ENCODE measurements around the gene CDON.

The CDON gene

DNA sequence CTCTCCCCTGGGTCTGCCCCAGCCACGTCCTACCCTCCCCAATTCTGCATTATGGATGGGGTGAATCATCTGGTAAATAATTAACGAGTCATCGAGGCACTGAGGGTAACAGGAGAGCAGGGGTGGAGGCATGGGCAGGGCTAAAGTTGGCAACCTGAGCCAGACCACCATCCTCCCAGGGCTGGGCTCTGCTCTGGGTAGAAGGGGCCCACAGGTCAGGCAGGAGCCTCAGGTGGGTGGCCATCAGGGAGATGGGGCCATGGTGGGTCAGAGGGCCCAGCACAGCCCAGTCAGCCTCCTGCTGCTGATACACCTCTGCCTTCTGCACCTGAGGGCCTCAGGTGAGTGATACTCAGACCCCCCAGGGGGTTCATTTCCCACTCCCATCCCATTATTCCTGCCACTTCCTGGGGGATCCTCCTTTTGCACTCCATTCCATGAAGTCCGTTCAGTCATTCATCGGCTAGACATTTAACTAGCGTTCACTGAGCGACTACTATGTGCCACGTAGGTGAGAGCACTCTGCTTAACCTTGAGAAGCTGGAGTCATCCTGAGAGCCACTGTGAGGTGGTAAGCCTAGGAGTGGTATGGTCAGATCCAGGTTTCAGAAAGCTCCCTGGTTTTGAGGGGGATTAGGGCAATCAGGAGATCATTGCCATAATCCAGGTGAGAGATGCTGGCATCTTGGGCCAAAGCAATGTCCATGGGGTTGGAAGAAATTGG is 116.7 kb downstream of the CDON start, which contains the start of gene VSIG10L2:
Gene VSIG10L2 (plus strand): TSS at position 248 of the 724 bp plus-strand sequence. CDS start 12 bp downstream, at position 260.
- Histone ChIP-seq H3K4me2 (no peak within 1 kb of the TSS), H3K9ac (no peak within 1 kb of the TSS), H3K27ac (no peak within 1 kb of the TSS), H2AFZ (ENCODE audit: low read depth) (no peak within 1 kb of the TSS), H3K36me3 (ENCODE audit: insufficient read depth) (no peaks in the 10 kb centered on the region), H3K79me2 (ENCODE audit: insufficient read depth, low read depth) (no peaks in the 10 kb centered on the region), H3K4me1 (ENCODE audit: low read depth, poor library complexity, severe bottlenecking) (peaks cover 5% of the 10 kb centered on the region), H4K20me1 (ENCODE audit: insufficient read depth) (no peaks in the 10 kb centered on the region), H3K4me3 (IDR thresholded peaks at IDR 0.05; ENCODE audit: insufficient read depth, low read depth, low read length) (no peak within 1 kb of the TSS), H3K27me3 (ENCODE audit: insufficient read depth, low read depth) (no peaks in the 10 kb centered on the region)
- TF ChIP-seq, protein P1, sequence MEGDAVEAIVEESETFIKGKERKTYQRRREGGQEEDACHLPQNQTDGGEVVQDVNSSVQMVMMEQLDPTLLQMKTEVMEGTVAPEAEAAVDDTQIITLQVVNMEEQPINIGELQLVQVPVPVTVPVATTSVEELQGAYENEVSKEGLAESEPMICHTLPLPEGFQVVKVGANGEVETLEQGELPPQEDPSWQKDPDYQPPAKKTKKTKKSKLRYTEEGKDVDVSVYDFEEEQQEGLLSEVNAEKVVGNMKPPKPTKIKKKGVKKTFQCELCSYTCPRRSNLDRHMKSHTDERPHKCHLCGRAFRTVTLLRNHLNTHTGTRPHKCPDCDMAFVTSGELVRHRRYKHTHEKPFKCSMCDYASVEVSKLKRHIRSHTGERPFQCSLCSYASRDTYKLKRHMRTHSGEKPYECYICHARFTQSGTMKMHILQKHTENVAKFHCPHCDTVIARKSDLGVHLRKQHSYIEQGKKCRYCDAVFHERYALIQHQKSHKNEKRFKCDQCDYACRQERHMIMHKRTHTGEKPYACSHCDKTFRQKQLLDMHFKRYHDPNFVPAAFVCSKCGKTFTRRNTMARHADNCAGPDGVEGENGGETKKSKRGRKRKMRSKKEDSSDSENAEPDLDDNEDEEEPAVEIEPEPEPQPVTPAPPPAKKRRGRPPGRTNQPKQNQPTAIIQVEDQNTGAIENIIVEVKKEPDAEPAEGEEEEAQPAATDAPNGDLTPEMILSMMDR (conservative IDR thresholded peaks at IDR 0.05; ENCODE audit: low read depth, low read length) = no peak

DNA sequence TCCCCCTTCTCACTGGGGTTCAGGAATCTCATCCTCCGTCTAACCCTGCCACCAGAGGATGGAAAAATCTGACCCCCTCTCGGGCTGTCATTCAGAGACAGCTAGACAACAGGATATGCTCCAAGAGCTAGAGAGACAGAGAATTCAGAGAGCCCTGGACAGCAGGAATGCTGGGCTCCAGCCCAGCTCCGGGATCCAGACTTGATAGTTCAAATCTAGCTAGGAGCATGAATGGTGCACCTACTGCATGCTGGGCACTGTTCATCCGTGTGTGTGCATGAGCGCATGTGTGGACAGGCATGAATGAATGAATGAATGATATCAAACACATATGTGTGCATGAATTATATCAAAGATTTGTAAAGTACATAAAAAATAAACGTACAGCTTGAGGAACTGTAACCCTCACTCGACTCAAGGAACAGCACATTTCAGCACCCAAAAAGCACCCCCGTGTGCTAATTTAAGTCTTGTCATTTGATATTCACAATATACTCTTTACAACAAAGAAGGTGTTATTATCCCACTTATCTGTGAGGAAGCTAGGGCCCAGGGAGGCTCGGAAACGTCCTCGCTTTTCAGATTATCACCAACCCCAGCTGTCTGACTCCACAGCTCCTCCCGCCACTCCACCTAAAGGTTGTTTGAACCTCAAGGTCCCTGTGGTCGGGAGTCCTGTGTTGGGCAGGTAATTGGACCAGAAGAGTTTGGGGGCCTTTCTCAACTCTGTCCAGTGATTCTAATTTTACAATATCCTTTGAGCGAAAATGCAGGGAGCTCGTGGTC is 117.5 kb downstream of the CDON start:
- peaks cover 5% of the 10 kb centered on the region for H3K4me1 ChIP-seq (ENCODE audit: low read depth, poor library complexity, severe bottlenecking)
- TF ChIP-seq, protein P1 (conservative IDR thresholded peaks at IDR 0.05; ENCODE audit: low read depth, low read length) = no peak
- H3K36me3 ChIP-seq (ENCODE audit: insufficient read depth) = no peaks in the 10 kb centered on the region
- no peaks in the 10 kb centered on the region for H3K79me2 ChIP-seq (ENCODE audit: insufficient read depth, low read depth)
- no peaks in the 10 kb centered on the region for H3K27me3 ChIP-seq (ENCODE audit: insufficient read depth, low read depth)
- no peak overlapping the region for H3K27ac ChIP-seq
- H3K4me2 ChIP-seq = no peak overlapping the region
- H2AFZ ChIP-seq (ENCODE audit: low read depth) = no peak overlapping the region
- H3K9ac ChIP-seq = no peak overlapping the region
- no peaks in the 10 kb centered on the region for H4K20me1 ChIP-seq (ENCODE audit: insufficient read depth)
- H3K4me3 ChIP-seq (IDR thresholded peaks at IDR 0.05; ENCODE audit: insufficient read depth, low read depth, low read length) = no peak overlapping the region

DNA sequence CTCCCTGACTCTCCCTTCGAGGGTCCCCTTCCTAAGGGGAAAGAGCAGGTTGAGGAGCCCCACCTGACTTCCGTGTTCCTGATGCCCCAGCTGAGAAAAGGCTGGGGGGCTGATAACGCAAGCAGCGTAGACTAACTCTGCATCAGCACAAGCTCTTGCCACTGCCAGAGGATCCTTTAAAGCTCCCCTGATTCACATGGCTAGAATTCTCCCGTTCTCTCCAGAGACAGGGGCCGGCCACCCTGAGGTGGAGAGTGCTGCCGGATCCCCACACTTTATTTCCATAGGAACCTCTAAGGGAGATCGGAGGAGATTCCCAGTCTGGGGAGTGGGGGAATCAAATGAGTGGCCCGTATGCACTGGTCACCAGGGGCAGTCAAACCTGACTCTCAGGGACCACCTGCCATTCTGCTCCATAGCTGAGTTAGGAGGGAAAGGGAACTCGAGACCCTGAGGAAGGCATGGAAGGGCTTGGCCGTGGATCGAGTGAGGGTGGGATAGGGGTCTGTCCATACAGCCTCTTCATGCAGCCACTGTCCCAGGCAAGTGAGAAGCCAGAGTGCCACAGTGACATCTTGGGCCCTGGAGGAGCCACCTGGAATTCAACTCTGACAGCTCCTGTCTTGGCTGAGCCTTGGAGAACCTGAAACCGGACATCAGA is 118.2 kb downstream of the CDON start:
- Histone ChIP-seq H3K27ac (no peak overlapping the region), H3K4me3 (IDR thresholded peaks at IDR 0.05; ENCODE audit: insufficient read depth, low read depth, low read length) (no peak overlapping the region), H3K79me2 (ENCODE audit: insufficient read depth, low read depth) (no peaks in the 10 kb centered on the region), H3K4me2 (no peak overlapping the region), H2AFZ (ENCODE audit: low read depth) (no peak overlapping the region), H4K20me1 (ENCODE audit: insufficient read depth) (no peaks in the 10 kb centered on the region), H3K9ac (no peak overlapping the region), H3K4me1 (ENCODE audit: low read depth, poor library complexity, severe bottlenecking) (peaks cover 5% of the 10 kb centered on the region), H3K36me3 (ENCODE audit: insufficient read depth) (no peaks in the 10 kb centered on the region), H3K27me3 (ENCODE audit: insufficient read depth, low read depth) (no peaks in the 10 kb centered on the region)
- TF ChIP-seq, protein P1 (conservative IDR thresholded peaks at IDR 0.05; ENCODE audit: low read depth, low read length) = no peak

DNA sequence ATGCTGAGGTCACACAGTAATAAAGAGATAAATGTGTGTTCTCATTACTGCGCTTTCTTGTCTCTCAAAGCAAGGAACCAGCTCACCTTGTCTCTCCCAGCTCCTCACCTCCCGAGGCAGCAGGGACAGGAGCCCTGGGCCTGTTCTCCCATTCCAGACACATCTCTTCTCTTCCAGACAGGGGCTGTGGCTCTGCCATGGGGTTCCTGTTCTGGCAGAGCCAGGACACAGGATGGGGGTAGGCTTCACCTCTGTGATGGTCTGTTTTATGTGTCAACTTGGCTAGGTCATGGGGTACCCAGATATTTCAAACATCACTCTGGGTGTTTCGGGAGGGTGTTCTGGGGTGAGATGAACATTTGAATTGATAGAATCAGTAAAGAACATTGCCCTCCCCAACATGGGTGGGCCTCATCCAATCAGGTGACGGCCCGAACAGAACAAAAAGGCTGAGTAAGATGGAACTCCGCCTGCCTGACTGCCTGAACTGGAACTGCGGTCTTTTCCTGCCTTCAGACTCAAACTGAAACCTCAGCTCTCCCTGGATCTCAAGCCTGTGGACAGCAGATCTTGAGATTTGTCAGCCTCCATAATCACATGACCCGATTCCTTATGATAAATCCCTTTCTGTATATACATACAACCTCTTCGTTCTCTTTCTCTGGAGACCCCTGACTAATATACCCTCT is 118.9 kb downstream of the CDON start:
- Histone ChIP-seq H3K79me2 (ENCODE audit: insufficient read depth, low read depth) (no peaks in the 10 kb centered on the region), H3K4me3 (IDR thresholded peaks at IDR 0.05; ENCODE audit: insufficient read depth, low read depth, low read length) (no peak overlapping the region), H3K27me3 (ENCODE audit: insufficient read depth, low read depth) (no peaks in the 10 kb centered on the region), H3K27ac (no peak overlapping the region), H4K20me1 (ENCODE audit: insufficient read depth) (no peaks in the 10 kb centered on the region), H3K4me2 (no peak overlapping the region), H3K4me1 (ENCODE audit: low read depth, poor library complexity, severe bottlenecking) (peaks cover 5% of the 10 kb centered on the region), H3K9ac (no peak overlapping the region), H2AFZ (ENCODE audit: low read depth) (no peak overlapping the region), H3K36me3 (ENCODE audit: insufficient read depth) (no peaks in the 10 kb centered on the region)
- TF ChIP-seq, protein P1 (conservative IDR thresholded peaks at IDR 0.05; ENCODE audit: low read depth, low read length) = no peak
